Kidney (tissue), 14 donors: ENCODE data around the gene NCLN. TPM values are rescaled to one million over a fixed set of nuclear protein-coding genes. Genes with fewer than 3 reads are reported as not detected.

ENCODE experiments used
- DNase-seq, 5 donors: peaks; one replicate each; pipeline ENCODE4 v3.0.0-alpha.2; 2013 to 2020
- FAIRE-seq: peaks from 2 replicates; lab custom pipeline; 2012; peaks lifted over from hg19 to GRCh38; lab: Jason Lieb, UNC
- H3K27ac ChIP-seq, 2 donors: one replicate each; pipeline ENCODE4 v1.7.0; 2013; ENCODE audit warnings: low read depth in 2 of 2, low read length in 2 of 2, inconsistent platforms in 1 of 2
- H3K27me3 ChIP-seq: one replicate; pipeline ENCODE4 v1.7.1; 2013; ENCODE audit warnings: low read length, inconsistent platforms; ENCODE audit not compliant: control insufficient read depth, insufficient read depth
- H3K36me3 ChIP-seq, 3 donors: one replicate each; pipeline versions ENCODE4 v1.7.0 to v1.7.1; 2013; ENCODE audit warnings: low read length in 3 of 3, control low read depth in 1 of 3, inconsistent platforms in 1 of 3; ENCODE audit not compliant: insufficient read depth in 3 of 3, control insufficient read depth in 2 of 3
- H3K4me1 ChIP-seq, 3 donors: one replicate each; pipeline versions ENCODE4 v1.7.0 to v1.7.1; 2013; ENCODE audit warnings: low read length in 3 of 3, inconsistent platforms in 1 of 3, low read depth in 1 of 3; ENCODE audit not compliant: control insufficient read depth in 2 of 3, insufficient read depth in 2 of 3
- H3K4me3 ChIP-seq, 3 donors: one replicate each; pipeline versions ENCODE4 v1.7.0 to v1.8.1; 2013; ENCODE audit warnings: low read length in 3 of 3, control low read depth in 1 of 3, inconsistent platforms in 1 of 3
- H3K9ac ChIP-seq, 3 donors: one replicate each; pipeline versions ENCODE4 v1.7.0 to v1.7.1; 2013; ENCODE audit warnings: low read length in 3 of 3, control low read depth in 1 of 3, inconsistent platforms in 1 of 3
- H3K9me3 ChIP-seq, 3 donors: one replicate each; pipeline versions ENCODE4 v1.7.0 to v1.7.1; 2013; ENCODE audit warnings: low read length in 3 of 3, control low read depth in 1 of 3, inconsistent platforms in 1 of 3; ENCODE audit not compliant: control insufficient read depth in 2 of 3, insufficient read depth in 1 of 3
- CTCF ChIP-seq: IDR thresholded peaks from 3 replicates; pipeline ENCODE4 v1.5.1; 2012; ENCODE audit warnings: mild to moderate bottlenecking, moderate library complexity, borderline replicate concordance; ENCODE audit not compliant: insufficient read depth; ENCODE audit errors: extremely low read depth
- intact Hi-C: fragments of 100-400 bp; cut with DNase I; formaldehyde crosslinking; loops from one replicate; pipeline ENCODE4 v1.11.1; 2022
- polyA plus RNA-seq: library from polyadenylated mRNA; stranded (reverse); fragments of 350-450 nt; fragmentation: Illumina TruSeq; extraction: RNeasy Lipid Tissue Mini Kit (QIAGEN cat#74804); gene quantifications from one replicate; pipeline ENCODE4 v1.2.3, GENCODE V29; 2014; ENCODE audit warnings: low read depth, low replicate concordance; ENCODE audit not compliant: insufficient read depth
- total RNA-seq: library from RNA; stranded (reverse); fragmentation: NEBNext Ultra II Directional; extraction: Animal tissue kit (Norgen Biotek cat#: 25700); gene quantifications from one replicate; pipeline ENCODE4 v1.2.1, GENCODE V29; 2021
- donor health status: control.
- donor health status: control.
- donor health status: control.
- donor health status: control.
- donor health status: control.
- donor health status: DM: yes; HTN: yes; CAD: no.
- donor health status: Normal renal cell carcinoma (clear cell type).

NCLN gene
- total and polyA plus RNA-seq, 2 donors from 2014 or later, result 43.3 to 63.2 TPM

- no peak for TF ChIP-seq CTCF
- no peak for FAIRE-seq
- peak in 1 of 5 donors; percentile 79 for DNase-seq
- Histone ChIP-seq H3K27ac (peak overlapping the region; percentile 63 to 74), H3K4me3 (no peak overlapping the region), H3K36me3 (no peaks in the 10 kb centered on the region), H3K4me1 (peaks cover 0 to 7% (median 4%) of the 10 kb centered on the region in 3 donors), H3K9ac (peak overlapping the region in 1 of 3 donors; percentile 34), H3K9me3 (peaks cover 0 to 4% (median 0%) of the 10 kb centered on the region in 3 donors), H3K27me3 (no peaks in the 10 kb centered on the region)
- intact Hi-C loops, result no loop called here
Observed at GRCh38 chr19:3137119-3137518, 48.6 kb upstream of the NCLN start.

- no peak for FAIRE-seq
- Histone ChIP-seq H3K4me3 (no peak overlapping the region), H3K27me3 (no peaks in the 10 kb centered on the region), H3K36me3 (no peaks in the 10 kb centered on the region), H3K9me3 (peaks cover 0 to 4% (median 0%) of the 10 kb centered on the region in 3 donors), H3K4me1 (peaks cover 0 to 7% (median 4%) of the 10 kb centered on the region in 3 donors), H3K9ac (no peak overlapping the region), H3K27ac (no peak overlapping the region)
- DNase-seq, result no peak
- intact Hi-C loops, result no loop called here
- TF ChIP-seq CTCF, result no peak
Observed at GRCh38 chr19:3138268-3138667, 47.5 kb upstream of the NCLN start.

GRCh38 chr19:3140667-3141038 is 45.1 kb upstream of the NCLN start:
- Histone ChIP-seq H3K27ac (no peak overlapping the region), H3K9ac (no peak overlapping the region), H3K36me3 (no peaks in the 10 kb centered on the region), H3K9me3 (peaks cover 0 to 4% (median 0%) of the 10 kb centered on the region in 3 donors), H3K4me3 (no peak overlapping the region), H3K4me1 (peaks cover 0 to 7% (median 4%) of the 10 kb centered on the region in 3 donors), H3K27me3 (no peaks in the 10 kb centered on the region)
- no peak for DNase-seq
- no peak for FAIRE-seq
- no peak for TF ChIP-seq CTCF
- intact Hi-C loops, result no loop called here

GRCh38 chr19:3142292-3142670 is 43.4 kb upstream of the NCLN start:
- Histone ChIP-seq H3K4me1 (peaks cover 0 to 7% (median 4%) of the 10 kb centered on the region in 3 donors), H3K27me3 (no peaks in the 10 kb centered on the region), H3K4me3 (no peak overlapping the region), H3K9me3 (peaks cover 0 to 4% (median 0%) of the 10 kb centered on the region in 3 donors), H3K36me3 (no peaks in the 10 kb centered on the region), H3K27ac (peak overlapping the region; percentile 76 to 82), H3K9ac (no peak overlapping the region)
- FAIRE-seq (no peak), DNase-seq (no peak)
- intact Hi-C loops, result no loop called here
- no peak for TF ChIP-seq CTCF
